Erythroblast (primary cell): Measurements from ENCODE around the gene UBAC2.

Experiments used
- GATA1 ChIP-seq: IDR thresholded peaks from 2 replicates; pipeline ENCODE4 v1.6.1; 2011; ENCODE audit warnings: low read depth, mild to moderate bottlenecking, control low read depth, low read length, moderate library complexity
- POLR2A ChIP-seq: IDR thresholded peaks from 2 replicates; pipeline ENCODE4 v1.6.1; 2011; ENCODE audit warnings: mild to moderate bottlenecking, low read length

DNA sequence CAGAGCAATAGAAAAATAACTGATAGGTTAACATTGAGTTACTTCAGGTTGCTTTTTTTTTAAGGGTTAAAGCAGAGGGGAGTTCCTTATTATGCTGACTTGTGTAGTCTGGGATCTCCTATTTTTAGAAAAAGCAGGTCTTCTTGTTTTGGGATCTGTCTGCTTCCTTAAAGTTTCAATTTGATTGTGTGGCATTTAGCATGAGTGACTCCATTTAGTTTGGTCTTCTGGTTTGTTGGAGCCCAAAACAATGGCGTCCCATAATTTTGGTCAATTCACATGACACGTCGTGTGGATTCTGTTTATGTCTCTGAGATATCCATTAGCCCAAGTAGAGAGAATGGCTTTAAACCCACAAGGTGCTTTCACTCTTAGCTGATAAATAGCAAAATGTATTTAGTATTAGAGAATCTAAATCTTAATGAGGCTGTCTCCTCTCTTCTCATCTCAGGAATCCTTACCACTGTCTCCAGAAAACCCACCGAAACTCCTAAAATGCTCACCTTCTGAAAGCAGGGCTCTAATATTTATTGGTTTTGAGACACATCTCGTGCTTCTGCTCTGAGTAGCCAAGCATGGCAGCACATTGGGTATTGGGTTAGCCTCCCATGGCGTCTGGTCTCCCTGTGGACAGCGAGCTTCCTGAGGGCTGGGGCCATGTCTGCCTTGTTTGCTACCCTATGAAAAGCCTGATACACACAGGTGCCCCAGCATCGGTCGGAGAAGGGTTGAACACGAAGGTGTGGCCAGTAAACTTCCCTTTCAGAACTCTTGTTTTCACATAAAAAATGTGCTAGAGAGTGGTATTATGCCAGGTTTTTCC is 173.7 kb downstream of the UBAC2 start:
- TF ChIP-seq POLR2A (no peak), GATA1 (no peak)
